ENCODE results near the gene SYNPR. TPM values are rescaled to one million over a fixed set of nuclear protein-coding genes. Genes with fewer than 3 reads are reported as not detected.

The SYNPR gene
- total RNA-seq, 3 donors from 2014 or later, result not detected

DNA sequence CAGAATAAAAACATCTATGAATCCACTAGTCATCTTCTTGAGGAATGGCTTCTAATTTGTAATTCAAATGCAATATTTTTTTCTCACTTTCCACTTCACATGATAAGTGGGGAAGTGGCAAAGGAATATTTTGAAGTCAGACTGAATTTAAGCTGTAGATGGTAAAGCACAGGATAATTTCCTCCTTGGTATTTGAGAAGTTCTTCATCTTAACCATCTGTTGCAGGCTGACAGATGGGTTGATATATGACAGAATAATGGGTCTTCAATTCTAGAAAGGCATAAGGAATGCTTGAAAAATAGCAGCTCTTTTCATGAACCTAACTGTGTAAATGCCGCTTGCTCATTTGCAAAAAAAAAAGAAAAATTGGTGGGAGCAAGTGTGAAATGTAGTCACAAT lies 307.8 kb downstream of the SYNPR start:
- DNase-seq (ENCODE audit: low spot score in 2 of 2), result no peak
- no peak for TF ChIP-seq POLR2AphosphoS5 (IDR thresholded peaks at IDR 0.05)
- H3K4me1 ChIP-seq, result no peaks in the 10 kb centered on the region
- H3K9me3 ChIP-seq, result peaks cover 0 to 7% of the 10 kb centered on the region in 2 donors
- no peaks in the 10 kb centered on the region for H3K36me3 ChIP-seq
- no peak overlapping the region for H3K4me3 ChIP-seq
- H3K27ac ChIP-seq, result no peak overlapping the region
- H3K27me3 ChIP-seq, result no peaks in the 10 kb centered on the region
- intact Hi-C loops (cut with DNase I; ENCODE audit: low total_unique reads), result no loop called here

DNA sequence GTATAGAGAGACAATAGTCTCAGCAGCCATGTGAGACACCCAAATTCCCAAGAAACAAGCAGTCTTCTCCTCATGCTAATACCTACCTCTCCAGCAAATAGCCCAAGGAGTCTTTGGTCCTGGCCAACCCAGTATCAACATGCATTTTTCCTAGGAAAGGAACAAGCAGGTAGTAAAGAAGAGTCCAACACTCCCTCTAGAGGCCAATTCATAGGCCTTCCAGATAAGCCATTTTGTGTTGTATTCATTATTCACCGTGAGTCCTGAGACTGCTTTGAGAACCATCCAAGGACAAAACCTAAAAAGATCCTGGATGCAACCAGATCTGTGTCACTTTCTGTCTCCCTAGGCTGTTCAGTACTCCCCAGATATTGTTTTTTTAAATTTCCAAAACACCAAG lies 310.8 kb downstream of the SYNPR start:
- Histone ChIP-seq H3K4me1 (no peaks in the 10 kb centered on the region), H3K9me3 (peaks cover 0 to 7% of the 10 kb centered on the region in 2 donors), H3K27ac (no peak overlapping the region), H3K36me3 (no peaks in the 10 kb centered on the region), H3K27me3 (no peaks in the 10 kb centered on the region), H3K4me3 (no peak overlapping the region)
- no peak for TF ChIP-seq POLR2A (IDR thresholded peaks at IDR 0.05)
- TF ChIP-seq, protein P1, sequence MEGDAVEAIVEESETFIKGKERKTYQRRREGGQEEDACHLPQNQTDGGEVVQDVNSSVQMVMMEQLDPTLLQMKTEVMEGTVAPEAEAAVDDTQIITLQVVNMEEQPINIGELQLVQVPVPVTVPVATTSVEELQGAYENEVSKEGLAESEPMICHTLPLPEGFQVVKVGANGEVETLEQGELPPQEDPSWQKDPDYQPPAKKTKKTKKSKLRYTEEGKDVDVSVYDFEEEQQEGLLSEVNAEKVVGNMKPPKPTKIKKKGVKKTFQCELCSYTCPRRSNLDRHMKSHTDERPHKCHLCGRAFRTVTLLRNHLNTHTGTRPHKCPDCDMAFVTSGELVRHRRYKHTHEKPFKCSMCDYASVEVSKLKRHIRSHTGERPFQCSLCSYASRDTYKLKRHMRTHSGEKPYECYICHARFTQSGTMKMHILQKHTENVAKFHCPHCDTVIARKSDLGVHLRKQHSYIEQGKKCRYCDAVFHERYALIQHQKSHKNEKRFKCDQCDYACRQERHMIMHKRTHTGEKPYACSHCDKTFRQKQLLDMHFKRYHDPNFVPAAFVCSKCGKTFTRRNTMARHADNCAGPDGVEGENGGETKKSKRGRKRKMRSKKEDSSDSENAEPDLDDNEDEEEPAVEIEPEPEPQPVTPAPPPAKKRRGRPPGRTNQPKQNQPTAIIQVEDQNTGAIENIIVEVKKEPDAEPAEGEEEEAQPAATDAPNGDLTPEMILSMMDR (IDR thresholded peaks at IDR 0.05), result no peak
- no peak for TF ChIP-seq POLR2AphosphoS5 (IDR thresholded peaks at IDR 0.05)
- intact Hi-C loops (cut with DNase I; ENCODE audit: low total_unique reads), result no loop called here
- DNase-seq (ENCODE audit: low spot score in 2 of 2), result no peak

DNA sequence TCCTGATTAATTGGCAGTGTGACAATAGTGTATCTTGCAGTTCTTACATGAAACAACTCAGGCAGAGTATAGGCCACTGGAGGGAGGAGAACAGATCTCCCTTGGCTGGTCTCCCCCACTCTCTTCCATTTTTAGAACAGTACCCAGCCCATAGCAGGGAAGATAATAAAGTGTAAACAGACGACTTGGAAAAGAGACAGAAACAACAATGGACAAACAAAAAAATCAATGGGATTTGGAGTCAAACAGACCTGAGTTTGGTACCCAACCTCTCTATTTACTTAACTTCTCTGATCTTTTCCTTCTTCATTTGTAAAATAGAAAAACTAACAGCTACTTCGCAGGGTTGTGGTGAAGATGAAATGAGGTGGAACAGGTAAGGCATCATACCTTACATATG lies 315.7 kb downstream of the SYNPR start:
- intact Hi-C loops (cut with DNase I; ENCODE audit: low total_unique reads), result no loop called here
- Histone ChIP-seq H3K9me3 (peaks cover 0 to 5% of the 10 kb centered on the region in 2 donors), H3K36me3 (no peaks in the 10 kb centered on the region), H3K4me1 (no peaks in the 10 kb centered on the region), H3K27ac (no peak overlapping the region), H3K4me3 (no peak overlapping the region), H3K27me3 (no peaks in the 10 kb centered on the region)
- TF ChIP-seq POLR2A (IDR thresholded peaks at IDR 0.05) (no peak), POLR2AphosphoS5 (IDR thresholded peaks at IDR 0.05) (no peak)
- TF ChIP-seq, protein P1 (IDR thresholded peaks at IDR 0.05), result no peak
- no peak for DNase-seq (ENCODE audit: low spot score in 2 of 2)

DNA sequence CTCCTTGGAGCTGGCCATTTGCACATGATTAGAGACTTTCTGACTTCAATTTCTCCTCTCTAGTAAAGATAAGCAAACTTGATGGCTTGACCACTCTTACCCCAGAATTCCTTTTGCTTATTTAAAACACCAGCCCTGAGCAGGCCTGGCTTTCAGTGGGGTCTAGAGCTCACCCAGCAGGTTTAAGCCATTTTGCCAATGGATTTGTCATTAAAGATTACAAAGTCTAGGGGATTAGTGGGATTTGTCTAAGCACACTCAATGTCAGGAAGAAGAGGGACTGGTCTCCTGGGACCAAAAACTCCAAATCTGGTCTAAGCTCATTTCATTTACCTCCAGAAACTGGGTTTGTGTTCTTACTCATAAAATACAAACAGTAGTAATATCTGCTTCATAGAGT lies 317.1 kb downstream of the SYNPR start:
- H3K27me3 ChIP-seq, result no peaks in the 10 kb centered on the region
- no peaks in the 10 kb centered on the region for H3K36me3 ChIP-seq
- H3K27ac ChIP-seq, result no peak overlapping the region
- DNase-seq (ENCODE audit: low spot score in 2 of 2), result no peak
- TF ChIP-seq POLR2AphosphoS5 (IDR thresholded peaks at IDR 0.05), result no peak
- no peak for TF ChIP-seq POLR2A (IDR thresholded peaks at IDR 0.05)
- TF ChIP-seq, protein P1 (IDR thresholded peaks at IDR 0.05), result no peak
- no peaks in the 10 kb centered on the region for H3K4me1 ChIP-seq
- intact Hi-C loops (cut with DNase I; ENCODE audit: low total_unique reads), result no loop called here
- no peak overlapping the region for H3K4me3 ChIP-seq
- no peaks in the 10 kb centered on the region for H3K9me3 ChIP-seq

DNA sequence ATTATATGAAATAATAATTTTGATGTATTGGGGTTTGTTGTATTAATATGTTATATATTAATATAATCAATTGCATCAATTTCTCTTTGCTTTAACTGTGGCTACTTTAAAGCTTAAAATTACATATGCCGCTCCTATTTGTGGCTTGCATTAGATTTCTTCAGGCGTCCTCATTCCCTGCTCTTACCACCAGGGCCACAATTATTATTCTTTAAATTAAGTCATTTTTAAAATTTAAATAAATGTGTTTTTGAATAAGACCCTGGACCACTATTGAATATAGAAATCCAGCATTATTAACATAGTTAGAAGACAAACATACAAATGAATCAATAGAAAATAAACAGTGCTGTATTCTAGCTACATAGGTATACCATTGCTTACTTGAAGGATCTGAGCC lies 318.9 kb downstream of the SYNPR start:
- Histone ChIP-seq H3K4me3 (no peak overlapping the region), H3K27me3 (no peaks in the 10 kb centered on the region), H3K4me1 (no peaks in the 10 kb centered on the region), H3K27ac (no peak overlapping the region), H3K36me3 (no peaks in the 10 kb centered on the region), H3K9me3 (no peaks in the 10 kb centered on the region)
- TF ChIP-seq, protein P1 (IDR thresholded peaks at IDR 0.05), result no peak
- TF ChIP-seq POLR2A (IDR thresholded peaks at IDR 0.05), result no peak
- no peak for TF ChIP-seq POLR2AphosphoS5 (IDR thresholded peaks at IDR 0.05)
- intact Hi-C loops (cut with DNase I; ENCODE audit: low total_unique reads), result no loop called here
- DNase-seq (ENCODE audit: low spot score in 2 of 2), result no peak

DNA sequence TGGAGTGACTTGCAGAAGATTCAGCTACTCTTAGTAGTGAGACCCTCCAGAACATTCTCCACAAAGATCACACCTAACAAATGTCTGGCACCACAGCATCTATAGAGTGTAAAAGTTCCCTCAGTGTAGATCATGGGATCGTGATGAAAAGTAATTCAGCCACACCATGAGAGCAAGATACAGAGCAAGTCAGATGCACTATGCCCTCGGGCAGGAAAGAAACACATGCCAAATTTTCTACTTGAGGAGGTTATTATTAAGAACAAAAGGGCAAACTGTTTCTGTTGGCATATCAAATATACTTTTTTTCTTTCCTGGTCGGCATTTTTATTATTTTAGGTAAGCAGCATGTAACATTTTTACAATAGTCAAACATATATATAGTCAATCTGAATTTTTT lies 329.6 kb downstream of the SYNPR start:
- Histone ChIP-seq H3K4me3 (no peak overlapping the region), H3K4me1 (no peaks in the 10 kb centered on the region), H3K27me3 (no peaks in the 10 kb centered on the region), H3K27ac (no peak overlapping the region), H3K9me3 (no peaks in the 10 kb centered on the region), H3K36me3 (no peaks in the 10 kb centered on the region)
- no peak for TF ChIP-seq POLR2AphosphoS5 (IDR thresholded peaks at IDR 0.05)
- TF ChIP-seq, protein P1 (IDR thresholded peaks at IDR 0.05), result no peak
- no peak for TF ChIP-seq POLR2A (IDR thresholded peaks at IDR 0.05)
- intact Hi-C loops (cut with DNase I; ENCODE audit: low total_unique reads), result no loop called here
- no peak for DNase-seq (ENCODE audit: low spot score in 2 of 2)
